PC-3 (cell line): ENCODE data around the gene SYT9.

Experiments
- EZH2 ChIP-seq: fragments of 300-600 bp; sonication (generic); IDR thresholded peaks from one replicate; pipeline ENCODE4 v1.6.1; 2017; ENCODE audit warnings: antibody characterized with exemption, mild to moderate bottlenecking, low read length; ENCODE audit not compliant: unreplicated experiment
- TF ChIP-seq, protein P1 (sequence below): fragments of 300-600 bp; sonication (generic); conservative IDR thresholded peaks from 2 replicates; pipeline ENCODE4 v1.5.1; 2017; ENCODE audit warnings: antibody characterized with exemption, low read depth, mild to moderate bottlenecking, low read length

DNA sequence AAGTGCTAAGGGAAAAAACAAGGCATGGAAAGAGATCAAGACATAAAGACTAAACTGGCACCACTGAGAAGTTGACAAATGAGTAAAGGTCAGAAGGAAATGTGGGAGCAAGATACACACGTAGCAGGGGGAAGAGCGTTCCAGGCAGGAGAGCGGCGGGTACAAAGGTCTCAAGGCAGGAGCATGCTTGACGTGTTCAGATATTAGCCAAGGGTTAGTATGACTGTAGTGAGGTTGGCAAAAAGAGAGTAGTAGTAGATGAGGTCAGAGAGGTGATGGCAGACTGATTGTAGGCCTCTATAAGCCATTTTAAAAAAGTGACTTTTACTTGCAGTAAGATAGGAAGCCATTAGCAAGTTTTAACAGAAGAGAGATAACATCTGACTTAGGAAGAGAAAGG, 9.9 kb downstream of the SYT9 start:
- TF ChIP-seq, protein P1, sequence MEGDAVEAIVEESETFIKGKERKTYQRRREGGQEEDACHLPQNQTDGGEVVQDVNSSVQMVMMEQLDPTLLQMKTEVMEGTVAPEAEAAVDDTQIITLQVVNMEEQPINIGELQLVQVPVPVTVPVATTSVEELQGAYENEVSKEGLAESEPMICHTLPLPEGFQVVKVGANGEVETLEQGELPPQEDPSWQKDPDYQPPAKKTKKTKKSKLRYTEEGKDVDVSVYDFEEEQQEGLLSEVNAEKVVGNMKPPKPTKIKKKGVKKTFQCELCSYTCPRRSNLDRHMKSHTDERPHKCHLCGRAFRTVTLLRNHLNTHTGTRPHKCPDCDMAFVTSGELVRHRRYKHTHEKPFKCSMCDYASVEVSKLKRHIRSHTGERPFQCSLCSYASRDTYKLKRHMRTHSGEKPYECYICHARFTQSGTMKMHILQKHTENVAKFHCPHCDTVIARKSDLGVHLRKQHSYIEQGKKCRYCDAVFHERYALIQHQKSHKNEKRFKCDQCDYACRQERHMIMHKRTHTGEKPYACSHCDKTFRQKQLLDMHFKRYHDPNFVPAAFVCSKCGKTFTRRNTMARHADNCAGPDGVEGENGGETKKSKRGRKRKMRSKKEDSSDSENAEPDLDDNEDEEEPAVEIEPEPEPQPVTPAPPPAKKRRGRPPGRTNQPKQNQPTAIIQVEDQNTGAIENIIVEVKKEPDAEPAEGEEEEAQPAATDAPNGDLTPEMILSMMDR = no peak
- TF ChIP-seq EZH2 = no peak
